ENCODE measurements around the gene CEP112. TPM values are rescaled to one million over a fixed set of nuclear protein-coding genes. Genes with fewer than 3 reads are reported as not detected.
"Not testable (repeated sequence)": the region's sequence is repeated elsewhere in the genome, so short reads cannot be mapped to it uniquely, and the experiment has no call there.

The CEP112 gene
- total and polyA plus RNA-seq, 5 experiments from 2014 or later = 0.27 to 2.0 (median 1.7) TPM; not detected in 2

DNA sequence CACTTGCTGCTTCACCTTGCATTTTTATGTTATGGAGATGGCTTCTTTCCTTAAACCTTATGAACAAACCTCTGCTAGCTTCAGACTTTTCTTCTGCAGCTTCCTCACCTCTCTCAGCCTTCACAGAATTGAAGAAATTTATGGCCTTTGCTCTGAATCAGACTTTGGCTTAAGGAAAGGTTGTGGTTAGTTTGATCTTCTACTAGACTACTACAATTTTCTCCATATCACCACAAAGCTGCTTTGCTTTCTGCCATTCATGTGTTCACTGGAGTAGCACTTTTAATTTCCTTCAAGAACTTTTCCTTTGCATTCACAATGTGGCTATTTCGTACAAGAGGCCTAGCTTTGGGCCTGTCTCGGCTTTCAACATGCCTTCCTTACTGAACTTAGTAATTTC is 459.3 kb downstream of the CEP112 start:
- ATAC-seq (peak; percentile 48 to 58), DNase-seq (peak in 2 of 10 donors; percentile 18 to 21)
- peak overlapping the region in 1 of 10 donors; percentile 2 for H3K27ac Mint-ChIP-seq
- H3K36me3 Mint-ChIP-seq, POLR2A ChIA-PET, H3K9me3 Mint-ChIP-seq: not testable (repeated sequence)
- H3K27me3 Mint-ChIP-seq = peaks cover 0 to 20% (median 2%) of the 10 kb centered on the region in 5 donors
- H3K4me1 Mint-ChIP-seq = peaks cover 14 to 27% (median 19%) of the 10 kb centered on the region in 4 donors
- peak overlapping the region in 4 of 10 donors; percentile 0 to 9 (median 8) for H3K4me3 Mint-ChIP-seq

DNA sequence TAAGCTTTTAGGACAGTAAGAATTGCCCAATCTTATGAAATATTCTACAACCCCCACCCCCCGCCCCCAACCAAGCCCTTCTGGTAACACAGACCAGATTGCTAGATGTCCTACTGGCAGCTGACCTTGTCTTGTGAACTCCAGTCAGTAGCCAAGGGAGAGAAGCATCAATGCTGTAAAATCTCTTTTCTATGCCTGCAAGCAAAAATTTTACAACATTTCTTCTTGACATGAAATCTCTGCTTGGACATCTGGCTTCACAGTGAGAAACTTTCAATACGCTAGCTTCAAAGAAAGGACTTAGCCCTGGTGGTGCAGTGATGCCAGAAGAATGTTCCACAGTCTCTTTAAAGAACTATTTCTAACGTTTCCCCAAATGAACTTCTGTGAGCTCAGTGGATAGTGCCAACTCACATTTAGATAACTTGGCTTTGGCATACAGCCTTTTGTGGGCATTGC is 461.2 kb downstream of the CEP112 start:
- Mint-ChIP-seq H3K4me3 (no peak overlapping the region), H3K36me3 (no peaks in the 10 kb centered on the region), H3K4me1 (peaks cover 14 to 27% (median 19%) of the 10 kb centered on the region in 4 donors), H3K9me3 (peaks cover 0 to 4% (median 0%) of the 10 kb centered on the region in 9 donors), H3K27me3 (peaks cover 0 to 22% (median 5%) of the 10 kb centered on the region in 5 donors), H3K27ac (no peak overlapping the region)
- DNase-seq (no peak), ATAC-seq (no peak)
- POLR2A ChIA-PET = no interaction called here

DNA sequence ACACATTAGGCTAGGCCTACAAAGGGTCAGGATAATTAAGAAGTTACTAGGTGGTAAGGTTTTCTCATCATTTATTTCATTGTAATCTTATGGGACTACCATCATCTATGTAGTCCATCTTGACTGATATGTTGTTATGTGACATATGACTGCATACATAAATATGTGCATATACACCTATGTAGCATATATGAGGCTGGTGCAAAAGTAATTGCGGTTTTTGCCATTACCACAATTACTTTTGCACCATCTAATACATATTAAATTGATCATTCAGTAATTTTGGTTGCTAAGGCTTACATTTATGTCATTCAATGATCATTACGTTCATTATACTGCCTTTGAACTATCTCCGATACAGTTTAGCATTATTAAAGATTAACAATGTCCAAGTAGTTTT is 462.7 kb downstream of the CEP112 start:
- POLR2A ChIA-PET = no interaction called here
- Mint-ChIP-seq H3K4me3 (no peak overlapping the region), H3K9me3 (peaks cover 0 to 4% (median 0%) of the 10 kb centered on the region in 9 donors)

DNA sequence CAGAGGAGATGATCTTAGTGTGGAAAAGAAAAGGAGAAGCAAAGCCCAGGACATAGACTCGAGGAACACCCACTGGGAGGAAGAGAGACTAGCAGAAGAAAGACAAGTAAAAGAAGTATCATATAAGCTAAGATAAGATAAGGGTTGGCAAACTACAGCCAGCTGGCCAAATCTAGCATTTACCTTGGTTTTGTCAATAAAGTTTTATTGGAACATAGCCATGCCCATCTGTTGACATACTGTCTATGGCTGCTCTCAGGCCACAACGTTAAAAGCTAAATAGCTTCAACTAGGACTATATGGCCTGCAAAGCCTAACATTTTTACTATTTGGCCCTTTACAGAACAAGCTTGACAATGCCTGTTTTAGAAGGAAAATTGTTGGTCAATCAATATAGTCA is 464.1 kb downstream of the CEP112 start:
- no peak overlapping the region for H3K27ac Mint-ChIP-seq
- peaks cover 0 to 13% (median 6%) of the 10 kb centered on the region in 5 donors for H3K27me3 Mint-ChIP-seq
- peaks cover 10 to 20% (median 14%) of the 10 kb centered on the region in 4 donors for H3K4me1 Mint-ChIP-seq
- no peak for ATAC-seq
- H3K36me3 Mint-ChIP-seq = no peaks in the 10 kb centered on the region
- DNase-seq = no peak
- H3K9me3 Mint-ChIP-seq = peaks cover 0 to 4% (median 0%) of the 10 kb centered on the region in 9 donors
- no peak overlapping the region for H3K4me3 Mint-ChIP-seq
- POLR2A ChIA-PET = no interaction called here

More for the DNA sequence above, 462.7 kb downstream of the CEP112 start:
- Mint-ChIP-seq H3K36me3 (no peaks in the 10 kb centered on the region), H3K27ac (no peak overlapping the region), H3K4me1 (peaks cover 13 to 27% (median 19%) of the 10 kb centered on the region in 4 donors), H3K27me3 (peaks cover 0 to 13% (median 6%) of the 10 kb centered on the region in 5 donors)
- DNase-seq (no peak), ATAC-seq (no peak)

DNA sequence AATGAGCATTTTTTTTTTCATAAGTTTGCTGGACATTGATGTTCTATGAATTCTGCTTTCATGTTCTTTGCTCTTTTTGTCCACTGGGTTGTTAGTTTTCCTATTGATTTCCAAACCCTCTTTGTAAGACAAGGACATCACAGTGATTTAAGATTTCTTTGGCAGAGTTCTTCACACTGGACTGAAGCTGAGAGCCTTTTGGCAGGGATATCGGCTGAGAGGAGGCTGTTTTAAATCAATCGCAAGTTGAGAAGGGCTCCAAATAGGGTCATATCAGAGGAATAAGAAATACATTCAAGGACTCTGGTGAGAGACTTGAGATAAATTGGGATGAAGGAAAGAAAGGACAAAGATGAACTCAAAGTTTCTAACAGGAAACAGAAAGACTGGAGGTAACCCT is 464.7 kb downstream of the CEP112 start:
- ATAC-seq (no peak), DNase-seq (no peak)
- Mint-ChIP-seq H3K27ac (no peak overlapping the region), H3K4me3 (no peak overlapping the region), H3K9me3 (peaks cover 0 to 4% (median 0%) of the 10 kb centered on the region in 9 donors), H3K27me3 (peaks cover 0 to 17% (median 6%) of the 10 kb centered on the region in 5 donors), H3K36me3 (no peaks in the 10 kb centered on the region), H3K4me1 (peaks cover 6 to 14% (median 10%) of the 10 kb centered on the region in 4 donors)
- POLR2A ChIA-PET = no interaction called here

DNA sequence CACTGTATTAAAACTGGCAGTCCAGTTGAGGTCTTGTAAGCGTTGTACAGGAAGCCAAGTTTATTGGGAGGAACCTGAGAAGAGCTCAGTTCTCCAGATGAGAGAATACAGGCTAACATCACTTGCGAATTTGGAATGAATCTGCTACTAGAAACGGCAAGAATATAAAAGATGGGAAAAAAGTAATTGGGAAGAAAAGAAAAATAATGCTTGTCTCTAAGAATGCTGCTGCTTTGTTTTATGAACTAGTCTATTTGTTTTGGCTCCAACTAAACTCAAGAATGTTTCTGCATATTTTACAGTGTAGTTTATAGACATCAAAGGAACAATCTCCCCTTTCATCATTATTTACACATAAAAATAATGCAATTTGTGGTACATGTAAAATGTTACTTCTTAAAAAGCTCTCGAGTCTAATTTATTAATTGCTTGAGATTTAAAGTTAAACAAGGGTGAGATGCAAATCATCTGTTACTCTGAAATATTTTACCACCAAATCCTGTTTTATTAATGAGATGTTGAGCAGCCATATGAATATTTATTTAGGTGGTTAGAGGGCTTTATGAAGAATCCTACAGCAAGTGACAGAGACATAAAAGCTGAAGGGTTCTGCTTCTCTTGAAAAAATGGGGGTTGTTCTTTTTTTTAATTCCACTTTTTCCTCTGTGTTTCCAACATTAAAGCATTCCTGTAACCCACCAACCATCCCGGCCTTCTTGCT is 468.3 kb downstream of the CEP112 start:
- peaks cover 0 to 2% (median 0%) of the 10 kb centered on the region in 9 donors for H3K9me3 Mint-ChIP-seq
- H3K27ac Mint-ChIP-seq = no peak overlapping the region
- H3K4me1 Mint-ChIP-seq = peaks cover 0 to 4% (median 0%) of the 10 kb centered on the region in 4 donors
- H3K27me3 Mint-ChIP-seq = peaks cover 3 to 30% (median 8%) of the 10 kb centered on the region in 5 donors
- no peak for DNase-seq
- POLR2A ChIA-PET = no interaction called here
- no peaks in the 10 kb centered on the region for H3K36me3 Mint-ChIP-seq
- ATAC-seq = no peak
- H3K4me3 Mint-ChIP-seq = no peak overlapping the region

DNA sequence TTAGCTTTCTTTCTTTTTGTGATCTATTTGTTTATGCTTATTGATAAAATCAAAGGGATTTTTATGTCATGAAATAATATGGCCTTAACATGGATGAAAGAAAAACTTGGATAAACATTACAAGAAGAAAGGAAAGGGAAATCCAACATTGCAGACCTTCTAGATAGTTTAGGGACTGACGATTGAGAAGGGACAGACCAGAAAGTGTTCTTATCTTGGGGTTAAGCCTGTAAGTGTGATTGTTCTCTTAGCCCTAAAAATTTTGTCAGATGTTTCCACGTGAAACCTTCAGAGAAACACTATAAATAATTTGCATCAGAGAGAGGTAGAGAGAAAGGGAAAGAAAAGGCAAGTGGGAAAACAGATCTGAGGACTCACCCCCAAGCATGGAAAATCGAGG is 473.3 kb downstream of the CEP112 start:
- H3K27me3 Mint-ChIP-seq = peaks cover 3 to 17% (median 3%) of the 10 kb centered on the region in 5 donors
- no peaks in the 10 kb centered on the region for H3K36me3 Mint-ChIP-seq
- DNase-seq (no peak), ATAC-seq (no peak)
- H3K4me3 Mint-ChIP-seq = no peak overlapping the region
- POLR2A ChIA-PET = no interaction called here
- no peak overlapping the region for H3K27ac Mint-ChIP-seq
- H3K4me1 Mint-ChIP-seq = peaks cover 0 to 4% (median 0%) of the 10 kb centered on the region in 4 donors
- no peaks in the 10 kb centered on the region for H3K9me3 Mint-ChIP-seq

DNA sequence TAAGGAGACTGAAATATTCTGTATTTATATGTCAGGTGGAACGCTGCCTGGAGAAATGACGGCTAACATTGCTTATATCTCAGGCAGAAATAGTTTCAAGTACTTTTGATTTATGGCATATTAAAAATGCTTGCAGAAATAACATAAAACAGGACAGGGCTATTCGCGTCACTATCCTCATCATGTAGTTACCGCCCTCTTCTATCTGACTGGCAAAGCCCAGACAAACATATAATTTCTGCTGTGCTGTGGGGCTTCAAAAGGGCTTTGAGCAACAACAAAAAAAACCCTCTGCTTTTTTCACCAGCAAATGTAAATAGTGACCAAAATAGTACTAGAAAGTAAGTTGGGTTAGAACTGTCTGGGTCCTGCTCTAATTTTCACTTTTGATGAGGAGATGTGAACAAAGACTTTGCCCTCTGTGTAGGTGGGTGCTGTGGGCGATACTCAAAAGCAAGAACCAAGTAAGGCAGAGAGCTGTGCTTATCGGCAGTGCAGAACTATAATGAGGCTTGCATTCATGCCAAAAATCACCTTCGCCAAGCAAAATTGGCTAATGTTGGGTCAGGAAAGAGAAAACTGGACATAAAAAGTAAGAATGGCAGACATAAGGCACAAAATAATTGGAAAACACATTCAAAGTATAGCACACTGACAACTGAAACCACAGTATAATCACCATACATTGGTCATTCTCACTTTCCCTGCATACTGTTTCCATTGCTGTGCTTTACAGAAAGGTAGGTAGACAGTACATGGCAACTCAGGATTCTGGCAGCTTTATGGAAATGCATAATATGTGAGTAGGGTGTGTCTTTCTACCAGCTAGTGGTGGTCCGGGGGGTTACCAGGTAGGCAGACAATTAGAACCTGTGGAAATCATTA is 479.3 kb downstream of the CEP112 start:
- Mint-ChIP-seq H3K27me3 (peaks cover 0 to 5% (median 0%) of the 10 kb centered on the region in 5 donors), H3K27ac (peak overlapping the region in 1 of 10 donors; percentile 15), H3K4me1 (peaks cover 0 to 13% (median 3%) of the 10 kb centered on the region in 4 donors), H3K36me3 (no peaks in the 10 kb centered on the region), H3K9me3 (no peaks in the 10 kb centered on the region), H3K4me3 (no peak overlapping the region)
- DNase-seq (no peak), ATAC-seq (no peak)
- POLR2A ChIA-PET = no interaction called here

DNA sequence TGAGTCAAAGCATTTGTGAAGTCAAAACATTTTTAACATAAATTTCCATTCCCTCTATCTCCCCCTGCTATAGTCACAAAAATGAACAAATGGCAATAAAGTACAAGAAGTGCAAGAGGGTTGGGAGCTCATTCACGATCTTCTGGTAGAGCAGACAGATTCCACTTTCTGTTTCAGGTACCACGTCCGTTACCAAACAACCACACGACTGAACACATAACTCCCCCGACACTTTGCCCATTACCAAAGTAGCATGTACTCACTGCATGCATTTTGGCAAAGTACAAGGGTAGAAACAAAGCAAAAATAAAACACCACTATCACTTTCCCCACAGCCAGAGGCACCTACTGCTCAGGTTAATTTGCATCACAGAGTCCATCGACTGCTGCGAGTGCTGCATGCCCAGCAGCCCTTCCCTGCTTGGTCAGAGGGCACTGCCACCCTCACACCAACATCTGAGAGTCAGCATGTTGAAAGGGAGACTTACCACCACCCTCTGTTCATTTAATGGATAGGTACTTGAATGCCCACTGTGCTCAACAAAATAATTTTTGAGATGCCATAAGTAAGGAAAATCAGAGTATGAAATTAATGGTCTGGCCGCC is 480.2 kb downstream of the CEP112 start:
- H3K4me1 Mint-ChIP-seq = peaks cover 0 to 13% (median 3%) of the 10 kb centered on the region in 4 donors
- peak overlapping the region in 1 of 10 donors; percentile 48 for H3K27ac Mint-ChIP-seq
- no peaks in the 10 kb centered on the region for H3K36me3 Mint-ChIP-seq
- POLR2A ChIA-PET = interaction anchor here (0.6 to 0.7 kb wide), 2 partner anchors 26 to 957 kb away, joined by 3 to 6 read pairs; no protein-coding TSS in a partner anchor
- H3K9me3 Mint-ChIP-seq = no peaks in the 10 kb centered on the region
- peaks cover 0 to 5% (median 3%) of the 10 kb centered on the region in 5 donors for H3K27me3 Mint-ChIP-seq
- ATAC-seq (peak in 1 of 2 donors; percentile 18), DNase-seq (no peak)
- peak overlapping the region; percentile 15 to 75 (median 40) for H3K4me3 Mint-ChIP-seq

DNA sequence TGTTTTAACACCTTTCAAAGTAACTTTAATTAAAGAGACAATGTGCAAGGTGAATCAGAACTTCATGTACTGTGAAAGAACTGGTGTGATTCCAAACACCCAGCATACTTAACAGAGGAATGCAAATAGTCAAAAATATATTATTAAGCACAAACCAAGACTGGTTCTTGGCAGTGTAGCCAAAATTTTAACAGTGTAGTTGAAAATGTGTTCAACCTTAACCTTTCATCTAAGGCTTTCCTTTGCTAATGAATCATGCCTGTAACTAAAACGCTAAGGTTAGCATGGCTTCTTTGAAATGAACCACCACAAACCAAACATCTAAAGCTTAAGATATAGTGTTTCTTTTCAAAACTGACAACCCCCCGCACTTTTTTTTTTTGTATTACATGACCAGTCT is 484.2 kb downstream of the CEP112 start:
- POLR2A ChIA-PET = no interaction called here
- Mint-ChIP-seq H3K4me1 (peaks cover 0 to 11% (median 3%) of the 10 kb centered on the region in 4 donors), H3K9me3 (no peaks in the 10 kb centered on the region), H3K4me3 (no peak overlapping the region), H3K27ac (no peak overlapping the region), H3K27me3 (peaks cover 0 to 6% (median 2%) of the 10 kb centered on the region in 5 donors), H3K36me3 (no peaks in the 10 kb centered on the region)
- no peak for ATAC-seq
- no peak for DNase-seq

DNA sequence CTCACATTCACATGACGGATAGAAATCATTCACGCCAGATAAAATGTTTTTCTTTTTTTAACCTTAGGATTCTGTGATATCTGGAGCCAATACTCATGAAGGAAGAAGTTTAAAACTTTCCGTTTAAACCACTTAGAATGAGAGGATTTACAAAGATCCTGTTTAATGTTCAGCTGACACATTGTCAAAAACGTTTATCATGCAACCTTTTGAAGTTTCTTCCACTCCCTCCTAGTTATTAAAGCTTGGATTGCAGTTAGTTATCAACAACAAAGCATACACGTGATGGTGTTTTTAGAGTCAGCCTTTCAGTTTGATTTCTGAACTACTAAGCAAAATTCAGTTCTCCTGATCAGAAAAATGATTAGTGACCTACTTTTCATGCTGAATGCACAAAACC is 487.2 kb downstream of the CEP112 start:
- Mint-ChIP-seq H3K4me1 (no peaks in the 10 kb centered on the region), H3K27ac (no peak overlapping the region)
- ATAC-seq = no peak

DNA sequence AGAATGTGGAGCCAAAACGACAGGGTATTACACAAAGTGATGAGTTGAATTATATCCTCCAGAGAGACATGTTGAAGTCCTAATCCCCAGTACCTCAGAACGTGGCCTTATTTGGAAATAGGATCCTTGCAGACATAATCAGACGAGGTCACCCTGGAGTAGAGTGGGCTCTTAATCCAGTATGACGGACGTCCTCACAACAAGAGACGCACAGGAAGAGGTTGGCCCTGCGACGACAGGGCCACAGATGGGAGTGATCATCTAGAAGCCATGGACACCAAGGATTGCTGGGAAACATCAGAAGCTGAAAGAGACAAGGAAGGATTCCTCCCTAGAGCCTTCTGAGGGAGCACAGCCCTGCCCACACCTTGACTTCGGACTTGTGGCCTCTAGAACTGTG is 488.0 kb downstream of the CEP112 start:
- Mint-ChIP-seq H3K4me3 (no peak overlapping the region), H3K36me3 (no peaks in the 10 kb centered on the region), H3K9me3 (no peaks in the 10 kb centered on the region), H3K27ac (no peak overlapping the region), H3K4me1 (no peaks in the 10 kb centered on the region), H3K27me3 (peaks cover 4 to 20% (median 7%) of the 10 kb centered on the region in 5 donors)
- ATAC-seq = no peak
- POLR2A ChIA-PET = no interaction called here
- no peak for DNase-seq

More for the DNA sequence above, 487.2 kb downstream of the CEP112 start:
- Mint-ChIP-seq H3K9me3 (no peaks in the 10 kb centered on the region), H3K36me3 (no peaks in the 10 kb centered on the region), H3K27me3 (peaks cover 4 to 12% (median 6%) of the 10 kb centered on the region in 5 donors), H3K4me3 (no peak overlapping the region)
- POLR2A ChIA-PET = no interaction called here
- no peak for DNase-seq
